ENCODE results near the gene CSK. TPM values are rescaled to one million over a fixed set of nuclear protein-coding genes. Genes with fewer than 3 reads are reported as not detected.

CSK gene
- total RNA-seq, 1 donor from 2014 or later: 100 TPM

DNA sequence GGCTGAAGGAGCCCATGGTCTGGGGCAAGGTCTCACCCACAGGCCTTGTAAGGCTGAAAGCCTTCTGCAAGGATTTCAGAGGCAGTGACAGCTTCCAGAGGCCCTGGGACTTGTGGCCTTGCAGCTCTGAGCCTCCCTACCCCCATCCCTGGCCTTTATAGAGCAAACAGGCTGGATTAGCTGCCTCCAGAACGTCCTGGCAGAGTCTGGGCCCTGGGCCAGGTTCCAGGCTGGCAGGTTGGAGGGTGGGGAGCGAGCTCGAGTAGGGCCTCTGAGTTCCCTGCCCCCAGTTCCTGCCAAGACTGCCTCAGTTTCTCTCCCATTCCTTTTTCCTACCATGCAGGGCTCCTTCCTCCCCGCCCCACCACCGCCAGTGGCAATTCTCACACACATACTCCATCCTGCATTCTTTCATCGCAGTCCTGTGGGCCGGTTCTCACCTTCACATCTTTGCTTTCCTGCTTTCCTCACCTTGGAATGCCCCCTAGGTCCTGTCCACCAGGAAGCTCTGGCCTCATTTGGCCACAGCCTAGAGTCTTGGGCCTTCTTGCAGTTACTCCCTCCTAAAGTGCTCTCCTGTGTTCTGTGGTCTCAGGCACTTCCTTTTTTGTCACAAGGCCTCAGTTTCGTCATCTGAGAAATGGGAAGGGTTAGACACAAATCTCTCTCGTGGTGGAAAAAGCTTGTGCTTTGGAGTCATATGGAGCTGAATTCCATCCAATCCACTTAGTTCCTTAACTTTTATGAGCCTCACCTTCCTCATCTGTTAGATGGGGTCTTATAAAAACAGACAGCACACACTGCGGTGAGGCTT, 33.4 kb downstream of the CSK start:
- DNase-seq (ENCODE audit: low spot score): no peak
- no peak for TF ChIP-seq CTCF (IDR thresholded peaks at IDR 0.05; ENCODE audit: unreplicated experiment)
- peaks cover 12% of the 10 kb centered on the region for H3K27me3 Mint-ChIP-seq (ENCODE audit: unreplicated experiment)
- H3K9me3 Mint-ChIP-seq (ENCODE audit: unreplicated experiment): no peaks in the 10 kb centered on the region
- H3K4me1 Mint-ChIP-seq (ENCODE audit: unreplicated experiment): peaks cover 3% of the 10 kb centered on the region
- no peak overlapping the region for H3K4me3 Mint-ChIP-seq (ENCODE audit: unreplicated experiment)
- H3K27ac Mint-ChIP-seq (ENCODE audit: unreplicated experiment): no peak overlapping the region
- H3K36me3 Mint-ChIP-seq (ENCODE audit: low read depth, unreplicated experiment): no peaks in the 10 kb centered on the region

DNA sequence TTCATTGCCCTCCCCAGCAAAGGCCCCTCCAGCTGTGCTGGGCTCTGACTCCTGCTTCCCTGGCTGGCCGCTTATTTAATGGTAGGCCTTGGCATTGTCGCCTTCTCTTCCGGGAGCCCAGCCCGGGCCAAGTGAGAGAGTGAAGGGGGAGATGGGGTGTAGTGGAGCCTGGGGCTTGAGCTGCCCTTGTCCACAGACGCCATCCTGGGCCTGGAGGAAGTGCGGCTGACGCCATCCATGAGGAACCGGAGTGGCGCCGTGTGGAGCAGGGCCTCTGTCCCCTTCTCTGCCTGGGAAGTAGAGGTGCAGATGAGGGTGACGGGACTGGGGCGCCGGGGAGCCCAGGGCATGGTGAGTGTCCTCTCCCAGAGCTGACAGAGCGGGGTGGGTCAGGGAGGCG, 34.1 kb downstream of the CSK start:
- peaks cover 12% of the 10 kb centered on the region for H3K27me3 Mint-ChIP-seq (ENCODE audit: unreplicated experiment)
- no peaks in the 10 kb centered on the region for H3K9me3 Mint-ChIP-seq (ENCODE audit: unreplicated experiment)

DNA sequence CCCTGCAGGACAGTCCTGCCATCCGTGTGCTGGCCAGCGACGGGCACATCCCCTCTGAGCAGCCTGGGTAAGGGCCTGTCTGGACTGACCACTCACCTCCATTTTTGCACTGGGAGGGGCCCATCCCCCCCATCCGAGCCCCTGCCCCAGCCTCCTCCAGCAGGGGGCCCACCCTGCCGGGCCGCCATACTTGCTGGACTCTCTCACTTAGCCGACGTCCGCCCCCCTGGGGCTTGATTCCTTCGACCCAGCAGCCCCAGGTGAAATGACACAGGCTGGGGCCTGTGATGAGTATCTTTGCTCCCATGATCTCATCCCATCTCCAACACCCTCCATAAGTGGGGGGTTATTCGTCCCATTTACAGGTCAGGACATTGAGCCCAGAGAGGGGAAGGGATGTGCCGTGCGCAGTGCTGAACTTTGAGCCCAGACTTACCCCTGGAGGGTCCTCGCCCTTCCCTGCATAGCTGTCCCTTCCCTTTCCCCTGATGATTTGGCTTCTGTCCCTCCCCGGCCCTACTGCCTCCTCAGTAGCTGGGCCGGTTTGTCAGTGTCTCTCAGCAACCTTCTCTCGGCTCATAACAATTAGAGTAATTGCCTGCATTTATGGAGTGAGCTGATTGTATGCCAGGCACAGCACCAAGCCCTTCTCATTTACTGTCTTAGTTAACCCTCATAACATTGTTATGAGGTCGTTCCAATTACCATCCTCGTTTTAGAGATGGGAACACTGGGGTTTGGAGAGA, 34.9 kb downstream of the CSK start:
- Mint-ChIP-seq H3K27me3 (ENCODE audit: unreplicated experiment) (peaks cover 12% of the 10 kb centered on the region), H3K4me1 (ENCODE audit: unreplicated experiment) (peaks cover 3% of the 10 kb centered on the region), H3K36me3 (ENCODE audit: low read depth, unreplicated experiment) (no peaks in the 10 kb centered on the region), H3K27ac (ENCODE audit: unreplicated experiment) (no peak overlapping the region), H3K9me3 (ENCODE audit: unreplicated experiment) (no peaks in the 10 kb centered on the region), H3K4me3 (ENCODE audit: unreplicated experiment) (no peak overlapping the region)
- TF ChIP-seq CTCF (IDR thresholded peaks at IDR 0.05; ENCODE audit: unreplicated experiment): no peak
- no peak for DNase-seq (ENCODE audit: low spot score)

More for the DNA sequence above, 34.1 kb downstream of the CSK start:
- DNase-seq (ENCODE audit: low spot score): no peak
- TF ChIP-seq CTCF (IDR thresholded peaks at IDR 0.05; ENCODE audit: unreplicated experiment): no peak
- no peak overlapping the region for H3K27ac Mint-ChIP-seq (ENCODE audit: unreplicated experiment)
- H3K4me1 Mint-ChIP-seq (ENCODE audit: unreplicated experiment): peaks cover 3% of the 10 kb centered on the region
- H3K36me3 Mint-ChIP-seq (ENCODE audit: low read depth, unreplicated experiment): no peaks in the 10 kb centered on the region
- no peak overlapping the region for H3K4me3 Mint-ChIP-seq (ENCODE audit: unreplicated experiment)

DNA sequence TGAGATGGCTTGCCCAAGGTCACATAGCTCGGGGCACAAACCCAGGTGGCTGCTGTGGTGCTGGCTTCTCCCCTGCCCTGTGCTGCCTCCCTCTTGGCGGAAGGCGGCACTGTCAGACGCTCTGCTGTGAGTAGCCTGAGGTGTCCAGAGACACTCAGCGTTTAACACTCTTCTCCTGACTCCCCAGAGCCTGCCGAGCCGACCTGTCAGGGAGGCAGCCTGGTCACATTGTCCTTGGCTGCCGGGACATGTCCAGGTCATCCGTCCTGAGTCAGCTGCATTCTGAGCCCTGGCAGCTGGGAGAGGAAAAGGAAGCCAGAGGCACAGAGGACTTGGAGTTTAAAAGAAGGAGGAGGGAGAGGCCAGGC, 35.5 kb downstream of the CSK start:
- Mint-ChIP-seq H3K4me3 (ENCODE audit: unreplicated experiment) (no peak overlapping the region), H3K4me1 (ENCODE audit: unreplicated experiment) (peaks cover 3% of the 10 kb centered on the region), H3K27ac (ENCODE audit: unreplicated experiment) (no peak overlapping the region), H3K9me3 (ENCODE audit: unreplicated experiment) (no peaks in the 10 kb centered on the region), H3K27me3 (ENCODE audit: unreplicated experiment) (peaks cover 14% of the 10 kb centered on the region), H3K36me3 (ENCODE audit: low read depth, unreplicated experiment) (no peaks in the 10 kb centered on the region)
- DNase-seq (ENCODE audit: low spot score): peak; percentile 26
- TF ChIP-seq CTCF (IDR thresholded peaks at IDR 0.05; ENCODE audit: unreplicated experiment): no peak

GRCh38 chr15:74820056-74820455, 38.2 kb downstream of the CSK start:
- Mint-ChIP-seq H3K9me3 (ENCODE audit: unreplicated experiment) (no peaks in the 10 kb centered on the region), H3K27me3 (ENCODE audit: unreplicated experiment) (peaks cover 14% of the 10 kb centered on the region), H3K27ac (ENCODE audit: unreplicated experiment) (no peak overlapping the region), H3K36me3 (ENCODE audit: low read depth, unreplicated experiment) (no peaks in the 10 kb centered on the region), H3K4me3 (ENCODE audit: unreplicated experiment) (no peak overlapping the region), H3K4me1 (ENCODE audit: unreplicated experiment) (peaks cover 3% of the 10 kb centered on the region)
- TF ChIP-seq CTCF (IDR thresholded peaks at IDR 0.05; ENCODE audit: unreplicated experiment): no peak
- DNase-seq (ENCODE audit: low spot score): no peak

Measured in endothelial cell (in vitro differentiated cells).